GM21619 (cell line): ENCODE data around the gene FBLN5.
"Not testable (repeated sequence)": the region's sequence is repeated elsewhere in the genome, so short reads cannot be mapped to it uniquely, and the experiment has no call there.

Source experiments
- ATAC-seq: cut with Tn5 transposase; IDR thresholded peaks from one replicate; pipeline ENCODE4 v1.9.1; 2021; ENCODE audit not compliant: unreplicated experiment

The FBLN5 gene

GRCh38 chr14:91885839-91886238, 61.7 kb downstream of the FBLN5 start:
- no peak for ATAC-seq

- no peak for ATAC-seq
Observed at GRCh38 chr14:91885113-91885712, 62.3 kb downstream of the FBLN5 start.

- ATAC-seq: no peak
Observed at GRCh38 chr14:91884664-91885063, 62.8 kb downstream of the FBLN5 start.

GRCh38 chr14:91883753-91884152, 63.7 kb downstream of the FBLN5 start:
- no peak for ATAC-seq

GRCh38 chr14:91882776-91883175, 64.7 kb downstream of the FBLN5 start:
- ATAC-seq: no peak

GRCh38 chr14:91882369-91882768, 65.1 kb downstream of the FBLN5 start:
- no peak for ATAC-seq

- ATAC-seq: no peak
Observed at GRCh38 chr14:91879196-91879595, 68.3 kb downstream of the FBLN5 start.

GRCh38 chr14:91878274-91878673, 69.2 kb downstream of the FBLN5 start:
- no peak for ATAC-seq

GRCh38 chr14:91877376-91877915, 70.0 kb downstream of the FBLN5 start:
- no peak for ATAC-seq

- no peak for ATAC-seq
Observed at GRCh38 chr14:91876492-91876891, 71.0 kb downstream of the FBLN5 start.

GRCh38 chr14:91875525-91876286, 71.8 kb downstream of the FBLN5 start:
- ATAC-seq: no peak

- ATAC-seq: peak; percentile 82
Observed at GRCh38 chr14:91873471-91874415, 73.8 kb downstream of the FBLN5 start.

GRCh38 chr14:91872517-91873470, 74.7 kb downstream of the FBLN5 start:
- ATAC-seq: peak; percentile 6

- ATAC-seq: peak; percentile 56
Observed at GRCh38 chr14:91872011-91872501, 75.4 kb downstream of the FBLN5 start.

GRCh38 chr14:91871401-91871800, 76.1 kb downstream of the FBLN5 start:
- ATAC-seq: not testable (repeated sequence)

GRCh38 chr14:91870890-91871289, 76.6 kb downstream of the FBLN5 start:
- no peak for ATAC-seq

GRCh38 chr14:91870001-91870400, 77.5 kb downstream of the FBLN5 start:
- ATAC-seq: no peak

- ATAC-seq: no peak
Observed at GRCh38 chr14:91869556-91869955, 77.9 kb downstream of the FBLN5 start.

GRCh38 chr14:91867316-91867988, 80.0 kb downstream of the FBLN5 start, which contains the start of gene TC2N:
Gene TC2N (minus strand): TSS chr14:91867536. CDS start chr14:91813769, 53,767 bp downstream.
- ATAC-seq: no peak
